CD4-positive, CD25-positive, alpha-beta regulatory T cell (primary cell): ENCODE results near the gene PTH2R. TPM values are rescaled to one million over a fixed set of nuclear protein-coding genes. Genes with fewer than 3 reads are reported as not detected.

Source experiments
- ATAC-seq, 2 donors: fragments of 150-1000 bp; cut with Tn5 transposase; one replicate each; pipeline ENCODE4 v1.10.0; 2021; ENCODE audit warnings: low read depth in 2 of 2, moderate number of reproducible peaks in 2 of 2, moderate library complexity in 1 of 2
- DNase-seq, 3 donors: peaks; one replicate each; pipeline versions ENCODE4 v3.0.0 to v3.0.0-alpha.2; 2012 to 2022; ENCODE audit warnings: mixed read lengths in 1 of 3
- H3K27ac ChIP-seq: one replicate; pipeline ENCODE4 v1.7.0; 2013; ENCODE audit warnings: mild to moderate bottlenecking, low read length; ENCODE audit not compliant: insufficient read depth, poor library complexity, severe bottlenecking
- H3K27me3 ChIP-seq: one replicate; pipeline ENCODE4 v1.7.0; 2013; ENCODE audit warnings: low read length; ENCODE audit not compliant: control insufficient read depth, insufficient read depth
- H3K36me3 ChIP-seq: one replicate; pipeline ENCODE4 v1.7.0; 2013; ENCODE audit warnings: mild to moderate bottlenecking, low read length, moderate library complexity; ENCODE audit not compliant: control insufficient read depth, insufficient read depth
- H3K4me1 ChIP-seq: 2 replicates; pipeline ENCODE4 v1.7.0; 2013; ENCODE audit warnings: mild to moderate bottlenecking, low read length; ENCODE audit not compliant: insufficient read depth, control insufficient read depth, poor library complexity, severe bottlenecking
- H3K4me3 ChIP-seq: one replicate; pipeline ENCODE4 v1.7.0; 2013; ENCODE audit warnings: low read depth, mild to moderate bottlenecking, low read length, moderate library complexity
- H3K9me3 ChIP-seq, 2 experiments: 1 replicate in 1 of 2; 2 replicates in 1 of 2; pipeline ENCODE4 v1.7.0; 2013; ENCODE audit warnings: low read length in 2 of 2, mild to moderate bottlenecking in 1 of 2, moderate library complexity in 1 of 2; ENCODE audit not compliant: control insufficient read depth in 2 of 2
- H3K27ac Mint-ChIP-seq, 3 donors: one replicate each; pipeline ENCODE4 v1.8.0; 2020 to 2022; ENCODE audit warnings: mild to moderate bottlenecking in 3 of 3, mixed read lengths in 3 of 3, moderate library complexity in 2 of 3
- H3K27me3 Mint-ChIP-seq: one replicate; pipeline ENCODE4 v1.8.0; 2022; ENCODE audit warnings: mild to moderate bottlenecking, mixed read lengths
- H3K36me3 Mint-ChIP-seq: one replicate; pipeline ENCODE4 v1.8.0; 2020; ENCODE audit warnings: mixed read lengths
- H3K4me1 Mint-ChIP-seq, 4 donors: one replicate each; pipeline ENCODE4 v1.8.0; 2020 to 2022; ENCODE audit warnings: mixed read lengths in 4 of 4, mild to moderate bottlenecking in 1 of 4
- H3K4me3 Mint-ChIP-seq, 4 donors: one replicate each; pipeline ENCODE4 v1.8.0; 2020 to 2022; ENCODE audit warnings: mild to moderate bottlenecking in 4 of 4, mixed read lengths in 4 of 4, moderate library complexity in 3 of 4
- H3K9me3 Mint-ChIP-seq, 7 donors: one replicate each; pipeline ENCODE4 v1.8.0; 2020 to 2022; ENCODE audit warnings: mixed read lengths in 7 of 7, mild to moderate bottlenecking in 3 of 7, moderate library complexity in 2 of 7
- polyA plus RNA-seq, 4 donors: library from polyadenylated mRNA; unstranded; fragments of 300-500 nt; fragmentation: Illumina TruSeq; gene quantifications; one replicate each; pipeline ENCODE4 v1.2.3, GENCODE V29; 2021
- total RNA-seq: library from RNA; stranded (reverse); gene quantifications from one replicate; pipeline ENCODE4 v1.2.3, GENCODE V29; 2022

Gene PTH2R
- total and polyA plus RNA-seq, 5 donors from 2014 or later = not detected

- H3K4me3 Mint-ChIP-seq = no peak overlapping the region
- H3K36me3 Mint-ChIP-seq = no peaks in the 10 kb centered on the region
These were observed 1.1 kb downstream of the PTH2R start for GRCh38 chr2:208407667-208408066.

GRCh38 chr2:208413931-208414330 is 7.3 kb downstream of the PTH2R start:
- H3K9me3 Mint-ChIP-seq = peaks cover 0 to 1% (median 0%) of the 10 kb centered on the region in 7 donors
- Histone ChIP-seq H3K4me1 (no peaks in the 10 kb centered on the region), H3K36me3 (no peaks in the 10 kb centered on the region), H3K27ac (no peak overlapping the region), H3K9me3 (no peaks in the 10 kb centered on the region), H3K4me3 (no peak overlapping the region), H3K27me3 (peaks cover under 1% of the 10 kb centered on the region)
- H3K36me3 Mint-ChIP-seq = no peaks in the 10 kb centered on the region
- no peak overlapping the region for H3K4me3 Mint-ChIP-seq
- no peak for DNase-seq
- no peak overlapping the region for H3K27ac Mint-ChIP-seq
- H3K4me1 Mint-ChIP-seq = peaks cover 0 to 7% (median 0%) of the 10 kb centered on the region in 4 donors
- ATAC-seq = no peak
- peaks cover 12% of the 10 kb centered on the region for H3K27me3 Mint-ChIP-seq

More at GRCh38 chr2:208407667-208408066, 1.1 kb downstream of the PTH2R start:
- Histone ChIP-seq H3K9me3 (no peaks in the 10 kb centered on the region), H3K27me3 (peaks cover 31% of the 10 kb centered on the region), H3K4me1 (no peaks in the 10 kb centered on the region), H3K4me3 (no peak overlapping the region), H3K27ac (no peak overlapping the region), H3K36me3 (no peaks in the 10 kb centered on the region)
- Mint-ChIP-seq H3K4me1 (peaks cover 0 to 8% (median 2%) of the 10 kb centered on the region in 4 donors), H3K27me3 (peaks cover 44% of the 10 kb centered on the region), H3K9me3 (peaks cover 0 to 1% (median 0%) of the 10 kb centered on the region in 7 donors), H3K27ac (no peak overlapping the region)
- DNase-seq = peak in 1 of 3 donors; percentile 2
- no peak for ATAC-seq

DNA sequence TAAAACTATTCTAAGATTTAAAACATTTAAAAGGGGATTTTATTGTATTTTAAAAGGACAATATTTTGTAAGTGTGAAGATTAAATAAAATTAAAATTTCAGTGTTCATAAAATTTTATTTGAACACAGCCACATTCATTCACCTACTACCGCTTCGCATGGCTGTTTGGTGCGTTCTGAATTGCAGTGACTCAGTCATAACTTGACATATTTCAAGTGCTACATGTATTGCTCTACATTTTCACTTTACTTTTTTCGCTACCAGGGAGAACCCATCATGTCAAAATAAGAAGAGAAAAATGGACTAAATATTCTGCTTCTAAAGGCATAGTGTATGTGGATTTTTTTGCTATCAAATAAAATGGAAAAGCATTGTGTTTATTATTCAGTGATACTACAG is 8.7 kb downstream of the PTH2R start:
- Mint-ChIP-seq H3K4me1 (peaks cover 0 to 7% (median 0%) of the 10 kb centered on the region in 4 donors), H3K27ac (no peak overlapping the region), H3K36me3 (no peaks in the 10 kb centered on the region), H3K4me3 (no peak overlapping the region), H3K27me3 (peaks cover 8% of the 10 kb centered on the region), H3K9me3 (peaks cover 0 to 2% (median 0%) of the 10 kb centered on the region in 7 donors)
- DNase-seq = no peak
- Histone ChIP-seq H3K36me3 (no peaks in the 10 kb centered on the region), H3K9me3 (no peaks in the 10 kb centered on the region), H3K4me1 (no peaks in the 10 kb centered on the region), H3K27ac (no peak overlapping the region), H3K4me3 (no peak overlapping the region), H3K27me3 (no peaks in the 10 kb centered on the region)
- ATAC-seq = no peak

GRCh38 chr2:208415897-208416296 is 9.3 kb downstream of the PTH2R start:
- Mint-ChIP-seq H3K4me1 (peaks cover 0 to 7% (median 0%) of the 10 kb centered on the region in 4 donors), H3K27ac (no peak overlapping the region), H3K9me3 (peaks cover 0 to 2% (median 0%) of the 10 kb centered on the region in 7 donors), H3K36me3 (no peaks in the 10 kb centered on the region), H3K27me3 (peaks cover 4% of the 10 kb centered on the region), H3K4me3 (no peak overlapping the region)
- no peaks in the 10 kb centered on the region for H3K27me3 ChIP-seq
- H3K4me3 ChIP-seq = no peak overlapping the region
- no peaks in the 10 kb centered on the region for H3K36me3 ChIP-seq
- no peaks in the 10 kb centered on the region for H3K4me1 ChIP-seq
- no peak for ATAC-seq
- peak in 1 of 3 donors; percentile 2 for DNase-seq
- H3K9me3 ChIP-seq = no peaks in the 10 kb centered on the region
- H3K27ac ChIP-seq = no peak overlapping the region

DNA sequence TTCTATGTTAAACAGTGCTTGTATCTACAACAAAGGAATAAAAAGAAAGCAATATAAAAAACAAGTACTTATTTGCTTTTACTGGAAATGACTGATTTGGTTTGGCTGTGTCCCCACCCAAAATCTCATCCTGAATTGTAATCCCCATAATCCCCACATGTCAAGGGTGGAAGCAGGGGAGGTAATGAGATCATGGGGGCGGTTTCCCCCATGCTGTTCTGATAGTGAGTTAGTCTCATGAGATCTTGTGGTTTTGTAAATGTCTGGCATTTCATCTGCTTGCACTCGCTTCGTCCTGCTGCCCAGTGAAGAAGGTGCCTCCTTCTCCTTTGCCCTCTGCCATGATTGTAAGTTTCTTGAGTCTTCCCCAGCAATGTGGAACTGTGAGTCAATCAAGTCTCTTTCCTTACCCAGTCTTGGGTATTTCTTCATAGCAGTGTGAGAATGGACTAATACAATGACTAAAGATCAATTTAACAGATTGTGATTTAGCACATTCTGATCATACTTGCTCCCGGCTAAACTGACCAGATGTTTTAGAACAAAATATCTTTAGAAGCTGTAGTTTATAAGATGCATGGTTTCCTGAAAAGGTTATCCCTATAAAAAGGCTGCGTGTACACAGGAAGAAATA is 19.9 kb downstream of the PTH2R start:
- no peak overlapping the region for H3K4me3 ChIP-seq
- Mint-ChIP-seq H3K36me3 (no peaks in the 10 kb centered on the region), H3K9me3 (peaks cover 0 to 3% (median 0%) of the 10 kb centered on the region in 7 donors), H3K4me3 (no peak overlapping the region), H3K27me3 (peaks cover 5% of the 10 kb centered on the region), H3K4me1 (no peaks in the 10 kb centered on the region), H3K27ac (no peak overlapping the region)
- DNase-seq (no peak), ATAC-seq (no peak)
- no peaks in the 10 kb centered on the region for H3K4me1 ChIP-seq
- H3K27me3 ChIP-seq = no peaks in the 10 kb centered on the region
- H3K36me3 ChIP-seq = no peaks in the 10 kb centered on the region
- no peak overlapping the region for H3K27ac ChIP-seq
- no peaks in the 10 kb centered on the region for H3K9me3 ChIP-seq

GRCh38 chr2:208437755-208438154 is 31.2 kb downstream of the PTH2R start:
- no peak overlapping the region for H3K4me3 Mint-ChIP-seq

GRCh38 chr2:208440716-208441115 is 34.1 kb downstream of the PTH2R start:
- Histone ChIP-seq H3K36me3 (no peaks in the 10 kb centered on the region), H3K27ac (no peak overlapping the region), H3K4me1 (no peaks in the 10 kb centered on the region), H3K4me3 (no peak overlapping the region), H3K9me3 (no peaks in the 10 kb centered on the region), H3K27me3 (peaks cover 5% of the 10 kb centered on the region)
- Mint-ChIP-seq H3K27ac (no peak overlapping the region), H3K4me1 (no peaks in the 10 kb centered on the region), H3K4me3 (no peak overlapping the region), H3K36me3 (no peaks in the 10 kb centered on the region), H3K9me3 (peaks cover 0 to 6% (median 0%) of the 10 kb centered on the region in 7 donors), H3K27me3 (peaks cover 8% of the 10 kb centered on the region)
- ATAC-seq (no peak), DNase-seq (no peak)

More at GRCh38 chr2:208437755-208438154, 31.2 kb downstream of the PTH2R start:
- Mint-ChIP-seq H3K27me3 (peaks cover 12% of the 10 kb centered on the region), H3K4me1 (no peaks in the 10 kb centered on the region), H3K9me3 (peaks cover 0 to 6% (median 0%) of the 10 kb centered on the region in 7 donors), H3K36me3 (no peaks in the 10 kb centered on the region), H3K27ac (no peak overlapping the region)
- Histone ChIP-seq H3K4me1 (no peaks in the 10 kb centered on the region), H3K27me3 (peaks cover 5% of the 10 kb centered on the region), H3K27ac (no peak overlapping the region), H3K36me3 (no peaks in the 10 kb centered on the region), H3K4me3 (no peak overlapping the region), H3K9me3 (no peaks in the 10 kb centered on the region)
- DNase-seq = no peak
- ATAC-seq = no peak

- H3K9me3 ChIP-seq = no peaks in the 10 kb centered on the region
- no peak overlapping the region for H3K27ac ChIP-seq
- H3K4me3 ChIP-seq = no peak overlapping the region
- H3K4me1 ChIP-seq = no peaks in the 10 kb centered on the region
- H3K27me3 ChIP-seq = peaks cover 2% of the 10 kb centered on the region
- DNase-seq (no peak), ATAC-seq (no peak)
- no peak overlapping the region for H3K4me3 Mint-ChIP-seq
- no peaks in the 10 kb centered on the region for H3K36me3 Mint-ChIP-seq
- H3K4me1 Mint-ChIP-seq = no peaks in the 10 kb centered on the region
- no peak overlapping the region for H3K27ac Mint-ChIP-seq
- no peaks in the 10 kb centered on the region for H3K36me3 ChIP-seq
- H3K27me3 Mint-ChIP-seq = peaks cover 8% of the 10 kb centered on the region
- H3K9me3 Mint-ChIP-seq = no peaks in the 10 kb centered on the region
These were observed 35.4 kb downstream of the PTH2R start for GRCh38 chr2:208441951-208442350.
